ENCODE measurements around the gene CWC25. TPM values are rescaled to one million over a fixed set of nuclear protein-coding genes. Genes with fewer than 3 reads are reported as not detected.
"Not testable (repeated sequence)": the region's sequence is repeated elsewhere in the genome, so short reads cannot be mapped to it uniquely, and the experiment has no call there.

The CWC25 gene
- total RNA-seq, 1 experiment from 2014 or later: 12.3 TPM

DNA sequence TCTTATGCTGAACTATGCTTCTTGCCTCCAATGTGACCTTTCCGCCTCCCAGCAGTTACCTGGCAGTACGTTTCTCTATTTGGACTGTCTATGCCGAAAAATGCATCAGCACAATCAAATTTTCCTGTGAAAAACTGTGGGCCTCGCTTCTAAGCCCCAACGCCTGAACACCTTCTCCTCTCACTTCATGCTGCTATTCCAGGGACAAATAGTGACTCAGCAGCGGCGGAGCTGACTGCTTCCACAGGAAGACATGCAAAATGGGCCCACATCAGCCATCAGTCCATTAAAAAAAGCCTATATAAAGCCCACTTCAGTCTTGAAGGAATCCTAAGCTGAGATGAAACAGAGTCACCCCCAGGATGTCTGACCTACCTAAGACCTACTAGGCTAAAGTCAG is 15.3 kb downstream of the CWC25 start:
- H3K9me3 ChIP-seq (replicated peaks): no peaks in the 10 kb centered on the region
- H3K36me3 ChIP-seq: peaks cover 31% of the 10 kb centered on the region
- no peak overlapping the region for H3K4me3 ChIP-seq

DNA sequence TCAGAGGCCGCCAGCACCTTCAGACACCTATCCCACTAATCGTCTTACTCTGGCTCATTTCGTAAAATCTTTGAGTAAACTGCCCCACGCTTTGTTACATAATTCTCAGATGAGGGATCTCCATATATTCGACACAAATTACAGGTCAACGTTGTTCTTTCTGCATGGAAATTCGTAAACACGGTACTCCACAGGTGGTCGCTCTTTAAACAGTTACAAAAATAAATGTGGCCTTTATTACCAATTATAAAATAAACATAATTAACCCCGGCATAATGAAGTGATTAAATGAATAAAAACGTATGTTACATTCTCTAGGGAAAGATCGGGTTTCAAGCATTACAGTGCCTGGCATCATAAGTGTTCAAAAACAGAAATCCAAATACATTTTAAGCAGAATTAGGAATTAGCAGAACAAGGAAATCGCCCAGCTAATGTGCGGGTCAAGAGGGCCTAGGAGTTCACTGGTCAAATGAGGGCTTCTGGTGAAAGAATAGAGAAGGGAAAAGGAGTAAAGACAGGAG is 24.8 kb downstream of the CWC25 start:
- DNase-seq: no peak
- H3K27me3 ChIP-seq: no peaks in the 10 kb centered on the region
- peaks cover 27% of the 10 kb centered on the region for H3K36me3 ChIP-seq
- H3K4me1 ChIP-seq: peaks cover 7% of the 10 kb centered on the region
- peak overlapping the region; percentile 100 for H3K27ac ChIP-seq
- H3K4me3 ChIP-seq: peak overlapping the region; percentile 100
- no peaks in the 10 kb centered on the region for H3K9me3 ChIP-seq (replicated peaks)

More for the DNA sequence above, 15.3 kb downstream of the CWC25 start:
- DNase-seq: no peak
- Histone ChIP-seq H3K27ac (no peak overlapping the region), H3K4me1 (no peaks in the 10 kb centered on the region), H3K27me3 (no peaks in the 10 kb centered on the region)

DNA sequence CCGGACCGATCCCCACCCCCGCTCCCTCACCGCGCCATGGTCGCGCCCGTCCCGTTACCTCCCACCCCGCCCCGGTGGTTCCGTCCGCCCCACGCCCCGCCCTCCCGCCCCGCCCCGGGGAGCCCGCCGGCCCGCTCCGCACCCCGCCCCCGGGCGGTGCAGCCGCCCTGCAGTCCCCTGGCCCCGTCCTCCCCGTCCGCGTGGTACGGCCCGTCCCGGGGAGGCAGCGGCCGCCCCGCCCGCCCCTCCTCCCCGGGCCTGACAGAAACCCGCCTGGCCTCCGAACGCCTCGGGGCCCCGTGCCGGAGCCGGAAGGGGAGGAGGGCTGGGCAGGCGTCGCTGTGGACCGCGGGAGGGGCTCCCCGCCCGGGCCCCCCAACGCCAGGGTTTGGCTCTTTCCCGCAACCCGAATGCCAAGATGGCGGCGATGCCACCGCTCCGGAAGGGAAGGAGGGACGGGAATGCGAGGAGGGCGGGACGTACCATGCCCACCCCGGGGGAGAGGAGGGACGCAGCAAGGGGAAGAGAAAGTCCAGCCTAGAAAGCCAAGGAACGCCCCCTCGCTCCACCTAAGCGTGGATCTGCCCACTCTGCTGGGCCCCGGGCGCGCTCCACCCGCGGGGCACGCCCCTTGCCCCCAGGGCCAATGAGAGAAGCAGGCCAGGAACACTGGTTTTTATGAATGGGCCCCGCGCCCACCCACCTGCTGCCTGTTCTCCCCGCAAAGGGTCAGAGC is 25.5 kb downstream of the CWC25 start, which contains the start of gene PIP4K2B:
TSS of gene PIP4K2B (minus strand) at position 56 of the 736 bp plus-strand sequence. CDS start 132 bp downstream, outside the sequence.
- Histone ChIP-seq H3K9me3 (replicated peaks) (no peaks in the 10 kb centered on the region), H3K27me3 (no peaks in the 10 kb centered on the region), H3K36me3 (peaks cover 22% of the 10 kb centered on the region), H3K4me3 (peak within 1 kb of the TSS; percentile 100), H3K4me1 (peaks cover 7% of the 10 kb centered on the region), H3K27ac (peak within 1 kb of the TSS; percentile 100)
- peak; percentile 99 for DNase-seq

DNA sequence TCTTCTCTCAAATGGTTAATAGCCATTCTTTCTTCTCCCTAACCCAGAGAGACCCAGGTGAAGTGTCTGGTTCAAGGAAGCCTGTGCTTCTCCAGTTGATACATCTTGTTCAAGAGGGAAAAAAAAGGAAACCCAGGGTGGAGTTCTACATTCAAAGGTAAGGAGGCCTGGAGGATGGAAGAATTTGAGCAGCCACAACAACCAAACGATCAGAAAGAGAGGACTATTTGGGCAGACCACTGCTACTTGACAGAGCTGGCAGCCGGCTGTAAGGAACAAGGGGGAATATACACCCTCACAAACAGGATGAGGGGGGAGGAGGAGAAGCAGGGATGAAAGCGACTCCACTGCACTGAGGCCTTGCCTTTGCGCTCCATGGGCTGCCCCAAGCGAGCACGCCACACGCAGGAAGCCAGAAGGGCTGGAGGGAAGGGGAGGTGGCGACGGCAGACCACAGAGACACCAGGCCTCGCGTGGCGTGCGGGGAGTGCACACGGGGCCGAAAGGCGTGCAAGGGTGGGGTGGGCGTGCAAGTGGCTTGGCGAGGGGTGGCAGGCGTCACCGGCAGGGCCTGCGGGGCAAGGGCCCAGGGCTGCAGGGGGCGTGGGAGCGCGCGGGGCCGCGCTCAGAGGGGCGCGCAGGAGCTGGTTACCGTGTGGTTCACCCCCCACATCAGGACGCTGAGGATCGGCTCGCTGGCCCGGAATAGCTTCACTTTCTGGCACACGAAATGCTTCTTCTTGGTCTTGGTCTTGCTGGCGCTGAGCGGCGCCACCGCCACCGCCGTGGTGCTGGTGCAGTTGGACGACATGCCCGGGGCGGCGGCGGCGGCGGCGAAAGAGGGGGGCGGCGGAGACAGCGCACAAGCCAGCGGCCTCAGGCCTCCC is 26.3 kb downstream of the CWC25 start:
- DNase-seq: peak; percentile 45 to 55
- Histone ChIP-seq H3K36me3 (peaks cover 18% of the 10 kb centered on the region), H3K27ac (peak overlapping the region; percentile 100), H3K4me3 (peak overlapping the region; percentile 100), H3K9me3 (replicated peaks) (no peaks in the 10 kb centered on the region), H3K27me3 (no peaks in the 10 kb centered on the region), H3K4me1 (peaks cover 7% of the 10 kb centered on the region)

DNA sequence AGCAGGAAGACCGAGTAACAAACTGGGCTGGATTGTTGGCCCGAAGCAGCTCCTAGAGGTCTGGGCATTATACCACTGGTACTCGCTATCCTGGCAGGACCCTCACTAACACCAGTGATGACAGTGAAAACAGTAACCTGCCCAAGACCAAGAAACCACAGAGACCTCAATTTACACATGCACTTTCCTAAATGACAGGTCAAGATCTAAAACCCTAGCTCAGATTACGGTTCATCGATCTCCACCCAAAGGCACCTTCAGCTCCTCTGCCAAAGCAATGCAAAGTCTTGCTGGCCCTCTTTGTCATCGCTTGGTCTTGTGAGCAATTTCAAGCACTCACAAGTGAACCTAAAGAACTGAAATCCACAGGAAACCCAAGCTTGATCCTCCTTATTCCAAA is 27.3 kb downstream of the CWC25 start:
- no peak overlapping the region for H3K27ac ChIP-seq
- no peaks in the 10 kb centered on the region for H3K9me3 ChIP-seq (replicated peaks)
- DNase-seq: no peak
- H3K4me3 ChIP-seq: peak overlapping the region; percentile 100
- H3K4me1 ChIP-seq: peaks cover 7% of the 10 kb centered on the region
- peaks cover 13% of the 10 kb centered on the region for H3K36me3 ChIP-seq
- no peaks in the 10 kb centered on the region for H3K27me3 ChIP-seq

DNA sequence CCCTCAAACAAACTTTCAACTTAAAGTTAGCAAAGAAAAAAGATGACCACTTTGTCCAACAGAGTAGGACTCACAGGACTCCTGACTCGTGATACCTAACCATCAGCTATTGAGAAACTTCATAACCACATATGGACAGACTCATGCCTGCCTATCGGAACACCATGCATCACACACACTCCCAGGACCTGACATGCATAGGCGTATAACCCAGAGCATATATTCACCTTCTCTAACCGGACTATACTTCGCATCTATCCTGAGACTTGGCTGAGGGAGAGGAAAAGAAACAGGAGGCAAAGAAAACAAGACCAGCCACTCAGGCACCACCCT is 28.0 kb downstream of the CWC25 start:
- Histone ChIP-seq H3K4me3 (no peak overlapping the region), H3K9me3 (replicated peaks) (no peaks in the 10 kb centered on the region), H3K27ac (no peak overlapping the region), H3K36me3 (peaks cover 8% of the 10 kb centered on the region), H3K27me3 (no peaks in the 10 kb centered on the region), H3K4me1 (peaks cover 7% of the 10 kb centered on the region)
- DNase-seq: no peak

DNA sequence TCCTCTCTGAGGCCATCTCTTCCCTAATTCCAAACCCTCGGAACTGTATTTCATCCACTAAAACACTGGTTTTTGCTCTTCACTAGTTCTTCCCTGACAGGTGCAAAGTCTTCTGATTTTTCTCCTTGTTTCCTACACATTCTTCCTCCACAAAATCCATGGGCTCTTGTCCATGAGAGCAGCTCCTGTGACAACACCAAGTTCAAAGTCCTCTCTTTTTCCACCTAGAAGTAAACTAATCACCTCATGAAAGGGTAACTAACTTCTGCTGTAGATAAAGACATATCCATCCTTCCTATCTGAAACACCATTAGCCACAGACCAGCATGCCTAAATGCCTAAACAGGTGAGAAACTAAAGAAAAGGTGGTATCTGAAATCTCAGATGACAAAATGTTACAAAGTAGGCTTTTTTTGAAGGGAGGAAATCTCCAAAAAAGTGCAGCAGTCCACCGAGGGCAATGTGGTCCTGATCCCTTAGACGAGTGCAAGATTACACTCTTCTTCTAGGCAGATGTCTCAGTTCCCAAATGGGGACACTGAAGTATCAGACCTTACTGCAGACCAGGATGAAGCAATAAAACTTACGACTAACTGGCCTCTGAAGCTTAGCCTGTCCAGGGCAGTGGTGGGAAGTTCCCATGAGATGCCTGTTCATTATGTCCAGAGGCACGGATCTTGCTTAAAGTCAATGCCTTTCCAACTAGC is 28.5 kb downstream of the CWC25 start:
- no peak overlapping the region for H3K4me3 ChIP-seq
- H3K9me3 ChIP-seq (replicated peaks): no peaks in the 10 kb centered on the region
- H3K27ac ChIP-seq: no peak overlapping the region
- no peak for DNase-seq
- H3K4me1 ChIP-seq: peaks cover 7% of the 10 kb centered on the region
- no peaks in the 10 kb centered on the region for H3K27me3 ChIP-seq
- peaks cover 2% of the 10 kb centered on the region for H3K36me3 ChIP-seq

DNA sequence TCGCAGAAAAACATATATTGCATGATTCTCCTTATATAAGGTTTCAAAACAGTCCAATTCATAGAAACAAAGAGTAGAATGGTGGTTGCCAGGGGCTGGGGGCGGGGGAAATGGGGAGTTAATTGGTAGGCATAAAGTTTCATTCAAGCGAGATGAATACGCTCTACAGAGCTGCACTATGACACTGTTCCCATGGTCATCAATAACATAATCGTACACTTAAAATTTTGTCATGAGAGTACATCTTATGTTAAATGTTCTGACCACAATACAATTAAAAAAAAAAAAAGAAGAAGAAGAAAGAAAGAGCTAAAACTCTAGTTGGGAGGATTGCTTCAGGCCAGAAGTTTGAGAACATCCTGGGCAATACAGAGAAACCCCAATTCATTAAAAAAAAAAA is 30.9 kb downstream of the CWC25 start:
- H3K4me3 ChIP-seq: no peak overlapping the region
- no peak overlapping the region for H3K27ac ChIP-seq
- no peaks in the 10 kb centered on the region for H3K9me3 ChIP-seq (replicated peaks)
- peaks cover 2% of the 10 kb centered on the region for H3K36me3 ChIP-seq
- no peak for DNase-seq
- peaks cover 12% of the 10 kb centered on the region for H3K4me1 ChIP-seq
- H3K27me3 ChIP-seq: no peaks in the 10 kb centered on the region

DNA sequence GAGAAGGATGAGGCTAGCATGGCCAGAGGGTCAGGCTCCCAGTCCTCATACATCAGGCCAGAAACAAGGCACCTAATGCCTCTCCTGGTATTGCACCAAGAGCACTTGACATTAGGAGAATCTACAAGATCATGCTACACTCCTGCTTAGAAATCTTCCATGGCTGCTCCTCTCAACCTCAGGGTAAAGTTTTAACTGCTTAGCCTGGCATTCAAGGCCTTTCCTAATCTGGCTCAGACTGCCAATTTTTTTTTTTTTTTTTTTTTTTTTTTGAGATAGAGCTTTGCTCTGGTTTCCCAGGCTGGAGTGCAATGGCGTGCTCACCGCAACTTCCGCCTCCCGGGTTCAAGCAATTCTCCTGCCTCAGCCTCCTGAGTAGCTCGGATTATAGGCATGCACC is 34.0 kb downstream of the CWC25 start:
- no peak overlapping the region for H3K4me3 ChIP-seq
- DNase-seq: no peak
- no peak overlapping the region for H3K27ac ChIP-seq
- peaks cover 4% of the 10 kb centered on the region for H3K36me3 ChIP-seq
- no peaks in the 10 kb centered on the region for H3K27me3 ChIP-seq
- peaks cover 13% of the 10 kb centered on the region for H3K4me1 ChIP-seq
- H3K9me3 ChIP-seq (replicated peaks): no peaks in the 10 kb centered on the region

DNA sequence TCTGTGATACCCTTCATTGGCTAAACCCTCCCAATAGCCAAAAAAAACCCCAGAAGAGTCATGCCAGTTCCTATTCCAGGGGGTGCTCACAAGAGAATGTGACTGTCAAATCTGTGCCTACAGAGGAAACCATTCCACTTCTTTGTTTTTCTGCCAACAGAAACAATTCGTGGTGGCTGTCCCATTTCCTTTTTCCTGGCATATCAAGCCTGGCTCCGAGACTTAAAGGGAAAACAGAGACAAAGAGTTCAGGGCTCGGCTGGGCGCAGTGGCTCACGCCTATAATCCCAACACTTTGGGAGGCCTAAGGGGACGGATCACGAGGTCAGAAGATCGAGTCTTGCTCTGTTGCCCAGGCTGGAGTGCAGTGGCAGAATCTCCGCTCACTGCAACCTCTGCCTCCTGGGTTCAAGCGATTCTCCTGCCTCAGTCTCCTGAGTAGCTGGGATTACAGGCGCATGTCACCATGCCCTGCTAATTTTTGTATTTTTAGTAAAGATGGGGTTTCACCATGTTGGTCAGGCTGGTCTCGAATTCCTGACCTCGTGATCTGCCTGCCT is 34.9 kb downstream of the CWC25 start:
- H3K27me3 ChIP-seq; H3K9me3 ChIP-seq (replicated peaks); H3K27ac ChIP-seq; H3K4me3 ChIP-seq; DNase-seq: not testable (repeated sequence)
- H3K4me1 ChIP-seq: peaks cover 13% of the 10 kb centered on the region
- H3K36me3 ChIP-seq: peaks cover 12% of the 10 kb centered on the region

DNA sequence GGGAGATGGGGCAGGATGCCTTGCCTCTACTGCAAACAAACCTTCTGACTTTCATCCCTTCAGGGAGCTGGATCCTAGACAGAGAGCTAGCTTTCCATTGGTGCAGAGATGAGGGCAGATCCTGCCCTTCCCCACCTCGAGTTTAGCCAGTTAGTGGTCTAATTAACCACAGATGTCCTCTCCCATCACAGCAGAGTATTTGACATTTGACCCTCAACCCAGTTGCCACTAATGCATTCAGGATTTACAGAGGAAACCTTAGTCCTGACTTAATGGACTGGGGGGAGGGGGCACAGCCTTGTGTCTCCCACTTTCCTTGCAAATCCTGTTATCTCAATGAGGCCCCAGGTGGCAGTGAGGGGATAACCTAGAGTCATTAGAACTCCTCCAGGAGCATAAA is 35.9 kb downstream of the CWC25 start:
- peaks cover 10% of the 10 kb centered on the region for H3K36me3 ChIP-seq
- peak; percentile 49 to 71 for DNase-seq
- peaks cover 13% of the 10 kb centered on the region for H3K4me1 ChIP-seq
- H3K9me3 ChIP-seq (replicated peaks): no peaks in the 10 kb centered on the region
- H3K27ac ChIP-seq: no peak overlapping the region
- no peaks in the 10 kb centered on the region for H3K27me3 ChIP-seq
- no peak overlapping the region for H3K4me3 ChIP-seq

DNA sequence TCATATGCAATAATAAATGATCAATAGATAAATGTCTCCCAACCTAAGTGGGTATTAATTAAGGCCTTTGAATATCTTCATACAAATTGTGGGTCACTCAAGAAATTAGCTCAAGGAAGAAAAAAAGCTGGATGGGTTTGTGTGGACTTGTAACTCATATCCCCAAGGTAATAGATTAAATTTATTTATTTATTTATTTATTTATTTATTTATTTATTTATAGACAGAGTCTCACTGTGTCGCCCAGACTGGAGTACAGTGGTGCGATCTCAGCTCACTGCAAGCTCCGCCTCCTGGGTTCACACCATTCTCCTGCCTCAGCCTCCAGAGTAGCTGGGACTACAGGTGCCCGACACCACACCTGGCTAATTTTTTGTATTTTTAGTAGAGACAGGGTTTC is 37.1 kb downstream of the CWC25 start:
- not testable (repeated sequence) for H3K4me3 ChIP-seq; H3K9me3 ChIP-seq (replicated peaks); H3K27ac ChIP-seq; DNase-seq; H3K27me3 ChIP-seq
- H3K4me1 ChIP-seq: peaks cover 13% of the 10 kb centered on the region
- H3K36me3 ChIP-seq: peaks cover 16% of the 10 kb centered on the region

DNA sequence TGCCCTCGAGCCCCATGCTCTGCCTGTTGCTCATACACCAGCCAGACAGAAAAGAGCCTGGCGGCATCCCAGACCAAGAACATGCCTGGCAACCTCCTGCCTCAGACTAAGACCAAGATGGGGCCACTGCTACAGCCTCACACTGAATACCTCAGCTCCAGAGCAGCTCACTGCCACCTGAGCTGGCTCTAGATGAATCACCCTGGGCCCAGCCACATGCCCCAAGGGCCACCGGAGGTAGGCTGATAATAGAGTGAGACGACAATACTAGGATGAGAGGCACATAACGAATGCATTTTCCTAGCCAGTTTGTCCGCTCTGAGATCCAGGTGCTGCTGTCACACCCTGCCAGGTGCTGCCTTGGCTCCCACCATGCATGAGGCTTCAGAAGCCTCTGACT is 38.7 kb downstream of the CWC25 start:
- no peak overlapping the region for H3K27ac ChIP-seq
- peaks cover 28% of the 10 kb centered on the region for H3K36me3 ChIP-seq
- no peak overlapping the region for H3K4me3 ChIP-seq
- no peaks in the 10 kb centered on the region for H3K27me3 ChIP-seq
- peaks cover 13% of the 10 kb centered on the region for H3K4me1 ChIP-seq
- DNase-seq: no peak
- no peaks in the 10 kb centered on the region for H3K9me3 ChIP-seq (replicated peaks)

DNA sequence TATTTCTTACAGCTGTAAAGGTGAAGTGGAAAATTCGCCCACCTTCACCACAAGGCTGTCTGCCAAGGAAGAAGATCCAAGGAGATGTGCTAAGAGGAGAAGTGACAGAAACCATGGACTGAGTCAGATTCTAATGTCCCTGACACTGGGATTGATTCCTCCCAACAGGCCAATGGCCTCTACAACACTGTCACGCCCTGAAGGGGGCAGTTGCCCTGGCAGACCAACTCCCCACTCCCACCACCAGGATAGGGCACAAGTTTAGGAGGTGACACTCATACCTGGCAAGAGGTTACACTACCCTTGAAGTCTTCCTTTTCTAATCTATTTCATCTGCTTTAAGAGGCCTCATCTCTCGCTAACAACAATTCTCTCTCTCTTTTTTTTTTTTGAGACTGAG is 41.9 kb downstream of the CWC25 start:
- H3K27me3 ChIP-seq: no peaks in the 10 kb centered on the region
- DNase-seq: no peak
- no peaks in the 10 kb centered on the region for H3K9me3 ChIP-seq (replicated peaks)
- H3K27ac ChIP-seq: no peak overlapping the region
- H3K4me1 ChIP-seq: no peaks in the 10 kb centered on the region
- H3K36me3 ChIP-seq: peaks cover 43% of the 10 kb centered on the region
- no peak overlapping the region for H3K4me3 ChIP-seq

Data from SJCRH30 (cell line).